Activated T-helper 17 cell treated with anti-CD3 and anti-CD28 coated beads, Interleukin-2, amount 50 U/mL, for 72 hours (primary cell): ENCODE results near the gene RNF157. TPM values are rescaled to one million over a fixed set of nuclear protein-coding genes. Genes with fewer than 3 reads are reported as not detected.
"Not testable (repeated sequence)": the region's sequence is repeated elsewhere in the genome, so short reads cannot be mapped to it uniquely, and the experiment has no call there.

Source experiments
- ATAC-seq: fragments of 150-1000 bp; cut with Tn5 transposase; replicated peaks from 2 replicates; pipeline ENCODE4 v1.10.0; 2021; ENCODE audit warnings: mild to moderate bottlenecking, moderate library complexity
- H3K27ac Mint-ChIP-seq: one replicate; pipeline ENCODE4 v1.8.0; 2022; ENCODE audit warnings: mixed read lengths
- H3K27me3 Mint-ChIP-seq: one replicate; pipeline ENCODE4 v1.8.0; 2022; ENCODE audit warnings: mixed read lengths
- H3K36me3 Mint-ChIP-seq: one replicate; pipeline ENCODE4 v1.8.0; 2022; ENCODE audit warnings: low read depth, mild to moderate bottlenecking, mixed read lengths
- H3K4me1 Mint-ChIP-seq: one replicate; pipeline ENCODE4 v1.8.0; 2022; ENCODE audit warnings: mixed read lengths
- H3K4me3 Mint-ChIP-seq: one replicate; pipeline ENCODE4 v1.8.0; 2022; ENCODE audit warnings: mild to moderate bottlenecking, mixed read lengths
- H3K9me3 Mint-ChIP-seq: one replicate; pipeline ENCODE4 v1.8.0; 2022; ENCODE audit warnings: mixed read lengths
- total RNA-seq, 2 donors: library from RNA; stranded (reverse); gene quantifications; one replicate each; pipeline ENCODE4 v1.2.3, GENCODE V29; 2022

RNF157 gene
- total RNA-seq, 2 donors from 2014 or later: 15.5 to 17.4 TPM

- Mint-ChIP-seq H3K27ac (no peak overlapping the region), H3K27me3 (no peaks in the 10 kb centered on the region), H3K36me3 (peaks cover 5% of the 10 kb centered on the region), H3K4me3 (peak overlapping the region; percentile 69), H3K4me1 (peaks cover 19% of the 10 kb centered on the region), H3K9me3 (no peaks in the 10 kb centered on the region)
- ATAC-seq: no peak
These were observed 2.4 kb downstream of the RNF157 start for GRCh38 chr17:76237859-76238313.

GRCh38 chr17:76236603-76237002, 3.7 kb downstream of the RNF157 start:
- Mint-ChIP-seq H3K4me3 (no peak overlapping the region), H3K4me1 (peaks cover 19% of the 10 kb centered on the region), H3K27me3 (no peaks in the 10 kb centered on the region), H3K36me3 (peaks cover 5% of the 10 kb centered on the region), H3K9me3 (no peaks in the 10 kb centered on the region), H3K27ac (no peak overlapping the region)
- no peak for ATAC-seq

- Mint-ChIP-seq H3K4me1 (peaks cover 15% of the 10 kb centered on the region), H3K27ac (no peak overlapping the region), H3K27me3 (no peaks in the 10 kb centered on the region), H3K9me3 (no peaks in the 10 kb centered on the region), H3K36me3 (peaks cover 1% of the 10 kb centered on the region), H3K4me3 (no peak overlapping the region)
- ATAC-seq: no peak
These were observed 4.4 kb downstream of the RNF157 start for GRCh38 chr17:76235883-76236282.

DNA sequence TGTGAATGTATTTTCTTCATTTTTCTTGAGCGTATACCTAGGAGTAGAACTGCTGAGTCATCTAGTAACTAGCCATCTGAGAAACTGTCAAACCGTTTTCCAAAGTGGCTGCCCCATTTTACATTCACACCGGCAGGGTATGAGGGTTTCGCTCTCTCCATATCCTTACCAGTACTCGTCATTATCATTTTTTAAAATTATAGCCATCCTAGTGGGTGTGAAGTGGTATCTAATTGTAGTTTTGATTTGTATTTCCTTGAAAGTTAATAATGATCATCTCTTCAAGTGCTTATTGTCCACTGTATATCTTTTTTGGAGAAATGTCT, 6.0 kb downstream of the RNF157 start:
- H3K36me3 Mint-ChIP-seq: no peaks in the 10 kb centered on the region
- no peaks in the 10 kb centered on the region for H3K9me3 Mint-ChIP-seq
- H3K4me3 Mint-ChIP-seq: peak overlapping the region; percentile 49
- ATAC-seq: peak; percentile 69
- H3K27me3 Mint-ChIP-seq: no peaks in the 10 kb centered on the region
- peak overlapping the region; percentile 18 for H3K27ac Mint-ChIP-seq
- H3K4me1 Mint-ChIP-seq: peaks cover 17% of the 10 kb centered on the region

DNA sequence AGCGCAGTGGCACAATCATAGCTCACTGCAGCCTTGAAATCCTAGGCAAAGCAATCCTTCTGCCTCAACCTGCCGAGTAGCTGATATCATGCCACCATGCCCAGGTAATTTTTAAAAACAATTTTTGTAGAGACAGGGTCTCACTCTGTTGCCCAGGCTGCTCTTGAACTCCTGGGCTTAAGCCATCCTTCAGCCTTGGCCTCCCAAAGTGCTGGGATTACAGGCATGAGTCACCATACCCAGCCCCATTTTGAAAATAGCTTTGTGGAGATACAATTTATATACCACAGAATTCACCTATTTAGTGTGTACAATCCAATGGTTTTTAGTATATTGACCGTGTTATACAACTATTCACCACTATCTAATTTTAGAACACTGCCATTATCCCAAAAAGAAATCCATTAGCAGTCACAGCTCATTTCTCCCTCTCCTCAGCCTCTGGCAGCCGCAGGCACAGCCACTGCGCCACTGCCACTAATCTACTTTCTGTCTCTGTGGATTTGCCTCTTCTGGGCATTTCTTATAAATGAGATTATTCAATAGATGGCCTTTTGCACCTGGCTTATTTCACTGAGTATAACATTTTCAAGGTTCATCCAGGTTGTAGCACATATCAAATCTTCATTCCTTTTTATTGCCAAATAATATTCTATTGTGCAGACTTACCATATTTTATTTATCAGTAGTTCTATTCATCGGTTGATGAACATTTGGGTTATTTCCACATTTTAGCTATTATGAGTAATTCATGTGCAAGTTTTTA, 6.5 kb downstream of the RNF157 start:
- Mint-ChIP-seq H3K4me3 (peak overlapping the region; percentile 49), H3K36me3 (no peaks in the 10 kb centered on the region), H3K27ac (peak overlapping the region; percentile 18), H3K9me3 (no peaks in the 10 kb centered on the region), H3K4me1 (peaks cover 18% of the 10 kb centered on the region), H3K27me3 (no peaks in the 10 kb centered on the region)
- no peak for ATAC-seq

- Mint-ChIP-seq H3K27me3 (no peaks in the 10 kb centered on the region), H3K4me1 (peaks cover 24% of the 10 kb centered on the region), H3K36me3 (no peaks in the 10 kb centered on the region), H3K4me3 (no peak overlapping the region), H3K27ac (no peak overlapping the region), H3K9me3 (no peaks in the 10 kb centered on the region)
- no peak for ATAC-seq
These were observed 8.0 kb downstream of the RNF157 start for GRCh38 chr17:76232342-76232741.

DNA sequence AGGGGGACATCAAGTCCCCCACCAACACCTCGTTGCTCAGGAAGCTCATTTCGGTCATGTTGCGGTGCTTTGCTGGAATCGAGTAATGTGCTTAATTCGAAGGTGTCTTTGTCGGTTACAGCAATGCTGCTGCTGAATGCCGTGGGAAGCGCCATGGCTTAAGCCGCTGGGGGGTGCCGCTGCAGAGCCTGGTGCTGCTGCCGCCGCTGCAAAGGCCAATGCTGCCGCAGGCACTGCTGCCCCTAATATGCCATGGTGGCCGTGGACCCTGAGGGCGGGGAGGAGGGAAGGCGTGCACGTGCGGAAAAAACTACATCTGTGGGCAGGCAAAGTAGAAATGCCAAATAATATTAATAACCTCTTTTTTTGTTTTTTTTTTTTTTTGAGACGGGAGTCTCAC, 13.5 kb downstream of the RNF157 start:
- not testable (repeated sequence) for H3K27me3 Mint-ChIP-seq, H3K9me3 Mint-ChIP-seq, H3K36me3 Mint-ChIP-seq, ATAC-seq, H3K27ac Mint-ChIP-seq, H3K4me3 Mint-ChIP-seq
- peaks cover 15% of the 10 kb centered on the region for H3K4me1 Mint-ChIP-seq

- not testable (repeated sequence) for H3K27me3 Mint-ChIP-seq, H3K27ac Mint-ChIP-seq, H3K36me3 Mint-ChIP-seq, H3K4me3 Mint-ChIP-seq, ATAC-seq, H3K9me3 Mint-ChIP-seq
- H3K4me1 Mint-ChIP-seq: peaks cover 15% of the 10 kb centered on the region
These were observed 14.8 kb downstream of the RNF157 start for GRCh38 chr17:76225373-76226086.

- H3K9me3 Mint-ChIP-seq: no peaks in the 10 kb centered on the region
- no peaks in the 10 kb centered on the region for H3K36me3 Mint-ChIP-seq
- ATAC-seq: no peak
- H3K4me1 Mint-ChIP-seq: peaks cover 15% of the 10 kb centered on the region
- H3K27me3 Mint-ChIP-seq: no peaks in the 10 kb centered on the region
- H3K27ac Mint-ChIP-seq: no peak overlapping the region
- no peak overlapping the region for H3K4me3 Mint-ChIP-seq
These were observed 16.5 kb downstream of the RNF157 start for GRCh38 chr17:76223802-76224201.

- Mint-ChIP-seq H3K4me1 (peaks cover 13% of the 10 kb centered on the region), H3K4me3 (peak overlapping the region; percentile 69), H3K27ac (peak overlapping the region; percentile 50), H3K36me3 (no peaks in the 10 kb centered on the region), H3K9me3 (no peaks in the 10 kb centered on the region), H3K27me3 (no peaks in the 10 kb centered on the region)
- ATAC-seq: peak; percentile 60
These were observed 20.5 kb downstream of the RNF157 start for GRCh38 chr17:76219670-76220383.

DNA sequence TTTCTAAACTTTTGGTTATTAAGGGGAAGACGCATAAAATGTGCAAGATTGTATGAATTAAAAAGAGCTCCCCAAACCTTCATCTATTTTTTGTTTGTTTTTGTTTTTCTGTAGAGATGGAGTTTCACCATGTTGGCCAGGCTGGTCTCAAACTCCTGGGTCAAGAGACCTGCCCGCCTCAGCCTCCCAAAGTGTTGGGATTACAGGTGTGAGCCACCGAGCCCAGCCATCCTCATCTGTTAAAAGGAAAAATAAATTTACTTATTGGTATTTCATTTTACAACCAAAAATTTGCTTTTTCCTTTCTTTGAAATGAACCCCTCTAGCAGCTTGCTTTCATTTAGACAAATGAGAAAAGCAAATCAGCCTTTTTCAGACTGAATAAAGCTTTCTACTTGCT, 23.2 kb downstream of the RNF157 start:
- H3K27ac Mint-ChIP-seq: no peak overlapping the region
- no peaks in the 10 kb centered on the region for H3K27me3 Mint-ChIP-seq
- H3K4me3 Mint-ChIP-seq: no peak overlapping the region
- H3K9me3 Mint-ChIP-seq: no peaks in the 10 kb centered on the region
- H3K4me1 Mint-ChIP-seq: peaks cover 13% of the 10 kb centered on the region
- ATAC-seq: no peak
- H3K36me3 Mint-ChIP-seq: peaks cover 3% of the 10 kb centered on the region

GRCh38 chr17:76213491-76213890, 26.8 kb downstream of the RNF157 start:
- no peak overlapping the region for H3K27ac Mint-ChIP-seq
- ATAC-seq: no peak
- no peaks in the 10 kb centered on the region for H3K9me3 Mint-ChIP-seq
- peaks cover 20% of the 10 kb centered on the region for H3K36me3 Mint-ChIP-seq
- H3K4me1 Mint-ChIP-seq: peaks cover 6% of the 10 kb centered on the region
- no peaks in the 10 kb centered on the region for H3K27me3 Mint-ChIP-seq
- H3K4me3 Mint-ChIP-seq: no peak overlapping the region

DNA sequence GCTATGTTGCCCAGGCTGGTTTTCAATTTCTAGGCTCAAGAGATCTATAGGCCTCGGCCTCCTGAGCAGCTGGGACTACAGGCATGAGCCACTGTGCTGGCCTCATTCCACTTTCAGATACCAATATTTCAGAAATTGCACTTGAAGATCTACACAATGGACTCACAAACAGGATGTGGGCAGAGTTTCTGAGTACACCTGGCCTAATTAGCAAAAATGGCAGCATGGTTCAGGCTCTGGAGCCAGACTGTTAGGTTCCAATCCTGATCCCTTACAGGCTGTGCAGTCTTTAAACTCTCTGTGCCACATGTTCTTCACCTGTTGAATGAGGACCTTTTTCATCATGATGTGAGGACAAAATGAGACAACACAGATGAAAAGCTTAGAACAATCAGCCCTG, 32.2 kb downstream of the RNF157 start:
- peak overlapping the region; percentile 47 for H3K4me3 Mint-ChIP-seq
- peaks cover 27% of the 10 kb centered on the region for H3K36me3 Mint-ChIP-seq
- H3K4me1 Mint-ChIP-seq: peaks cover 16% of the 10 kb centered on the region
- peak overlapping the region; percentile 4 for H3K27ac Mint-ChIP-seq
- ATAC-seq: peak; percentile 54
- H3K9me3 Mint-ChIP-seq: no peaks in the 10 kb centered on the region
- no peaks in the 10 kb centered on the region for H3K27me3 Mint-ChIP-seq

- peaks cover 16% of the 10 kb centered on the region for H3K4me1 Mint-ChIP-seq
These were observed 32.8 kb downstream of the RNF157 start for GRCh38 chr17:76207275-76208059.

More at GRCh38 chr17:76207275-76208059, 32.8 kb downstream of the RNF157 start:
- Mint-ChIP-seq H3K36me3 (peaks cover 27% of the 10 kb centered on the region), H3K9me3 (no peaks in the 10 kb centered on the region), H3K27ac (peak overlapping the region; percentile 4), H3K27me3 (no peaks in the 10 kb centered on the region), H3K4me3 (peak overlapping the region; percentile 47)
- ATAC-seq: peak; percentile 19
